Natural killer cell treated with Interleukin-12 subunit alpha and Interleukin-12 subunit beta and Interleukin-15 and Interleukin-18, amount 100 ng/mL, for 72 hours (primary cell): ENCODE data around the gene SPN. TPM values are rescaled to one million over a fixed set of nuclear protein-coding genes. Genes with fewer than 3 reads are reported as not detected.
"Not testable (repeated sequence)": the region's sequence is repeated elsewhere in the genome, so short reads cannot be mapped to it uniquely, and the experiment has no call there.

Experiments used
- ATAC-seq, 2 donors: fragments of 150-1000 bp; cut with Tn5 transposase in 1 of 2; sonication (Bioruptor Pico), chemical (Tn5 transposase) in 1 of 2; 2 replicates each; pipeline ENCODE4 v1.10.0; 2021
- DNase-seq: peaks from one replicate; pipeline ENCODE4 v3.0.0; 2022; ENCODE audit warnings: low spot score
- H3K27ac Mint-ChIP-seq, 2 donors: 1 replicate in 1 of 2; 2 replicates in 1 of 2; pipeline ENCODE4 v1.8.0; 2022; ENCODE audit warnings: mixed read lengths in 2 of 2, mild to moderate bottlenecking in 1 of 2, moderate library complexity in 1 of 2
- H3K27me3 Mint-ChIP-seq, 2 donors: 1 replicate in 1 of 2; 2 replicates in 1 of 2; pipeline ENCODE4 v1.8.0; 2022; ENCODE audit warnings: mixed read lengths in 2 of 2
- H3K36me3 Mint-ChIP-seq: one replicate; pipeline ENCODE4 v1.8.0; 2022; ENCODE audit warnings: mixed read lengths
- H3K4me1 Mint-ChIP-seq, 2 donors: 1 replicate in 1 of 2; 2 replicates in 1 of 2; pipeline ENCODE4 v1.8.0; 2022; ENCODE audit warnings: low read depth in 2 of 2, mixed read lengths in 2 of 2, mild to moderate bottlenecking in 1 of 2
- H3K4me3 Mint-ChIP-seq: one replicate; pipeline ENCODE4 v1.8.0; 2022; ENCODE audit warnings: mixed read lengths
- H3K9me3 Mint-ChIP-seq: 2 replicates; pipeline ENCODE4 v1.8.0; 2022; ENCODE audit warnings: mixed read lengths
- total RNA-seq, 2 donors: library from RNA; stranded (reverse); gene quantifications; one replicate each; pipeline ENCODE4 v1.2.3, GENCODE V29; 2022

SPN gene
- total RNA-seq, 2 donors from 2014 or later: 111 to 132 TPM

- H3K4me3 Mint-ChIP-seq, H3K36me3 Mint-ChIP-seq, DNase-seq, H3K27me3 Mint-ChIP-seq, H3K9me3 Mint-ChIP-seq, ATAC-seq, H3K4me1 Mint-ChIP-seq: not testable (repeated sequence)
- peak overlapping the region in 1 of 2 donors; percentile 16 for H3K27ac Mint-ChIP-seq
Observed at GRCh38 chr16:29695675-29696074, 32.6 kb downstream of the SPN start.

- no peaks in the 10 kb centered on the region for H3K36me3 Mint-ChIP-seq
- ATAC-seq (no peak), DNase-seq (no peak)
- H3K4me3 Mint-ChIP-seq: no peak overlapping the region
- no peak overlapping the region for H3K27ac Mint-ChIP-seq
- H3K4me1 Mint-ChIP-seq: peaks cover 12 to 16% of the 10 kb centered on the region in 2 donors
- no peaks in the 10 kb centered on the region for H3K27me3 Mint-ChIP-seq
- no peaks in the 10 kb centered on the region for H3K9me3 Mint-ChIP-seq
Observed at GRCh38 chr16:29696881-29697331, 33.9 kb downstream of the SPN start.

GRCh38 chr16:29697391-29697790, 34.3 kb downstream of the SPN start:
- H3K27ac Mint-ChIP-seq: no peak overlapping the region

GRCh38 chr16:29698042-29698441, 35.0 kb downstream of the SPN start:
- no peaks in the 10 kb centered on the region for H3K9me3 Mint-ChIP-seq
- no peak for ATAC-seq
- no peak for DNase-seq
- peaks cover 20 to 27% of the 10 kb centered on the region in 2 donors for H3K4me1 Mint-ChIP-seq
- no peak overlapping the region for H3K27ac Mint-ChIP-seq
- no peaks in the 10 kb centered on the region for H3K36me3 Mint-ChIP-seq
- H3K27me3 Mint-ChIP-seq: no peaks in the 10 kb centered on the region
- no peak overlapping the region for H3K4me3 Mint-ChIP-seq

More at GRCh38 chr16:29697391-29697790, 34.3 kb downstream of the SPN start:
- no peaks in the 10 kb centered on the region for H3K9me3 Mint-ChIP-seq
- no peak for ATAC-seq
- no peaks in the 10 kb centered on the region for H3K27me3 Mint-ChIP-seq
- no peak for DNase-seq
- H3K4me3 Mint-ChIP-seq: no peak overlapping the region
- H3K4me1 Mint-ChIP-seq: peaks cover 17 to 21% of the 10 kb centered on the region in 2 donors
- no peaks in the 10 kb centered on the region for H3K36me3 Mint-ChIP-seq

- H3K36me3 Mint-ChIP-seq: no peaks in the 10 kb centered on the region
- H3K27ac Mint-ChIP-seq: no peak overlapping the region
Observed at GRCh38 chr16:29698484-29699323, 35.7 kb downstream of the SPN start.

GRCh38 chr16:29699324-29700219, 36.5 kb downstream of the SPN start:
- Mint-ChIP-seq H3K36me3 (no peaks in the 10 kb centered on the region), H3K27ac (no peak overlapping the region), H3K4me3 (no peak overlapping the region), H3K27me3 (no peaks in the 10 kb centered on the region), H3K9me3 (no peaks in the 10 kb centered on the region), H3K4me1 (peaks cover 20 to 27% of the 10 kb centered on the region in 2 donors)
- DNase-seq (no peak), ATAC-seq (no peak)

More at GRCh38 chr16:29698484-29699323, 35.7 kb downstream of the SPN start:
- DNase-seq (no peak), ATAC-seq (no peak)
- Mint-ChIP-seq H3K4me1 (peaks cover 20 to 27% of the 10 kb centered on the region in 2 donors), H3K27me3 (no peaks in the 10 kb centered on the region), H3K9me3 (no peaks in the 10 kb centered on the region), H3K4me3 (no peak overlapping the region)

GRCh38 chr16:29700253-29700987, 37.4 kb downstream of the SPN start:
- Mint-ChIP-seq H3K27ac (peak overlapping the region; percentile 88 to 89), H3K9me3 (no peaks in the 10 kb centered on the region), H3K27me3 (no peaks in the 10 kb centered on the region), H3K36me3 (no peaks in the 10 kb centered on the region), H3K4me3 (peak overlapping the region; percentile 79), H3K4me1 (peaks cover 20 to 27% of the 10 kb centered on the region in 2 donors)
- DNase-seq: peak; percentile 76
- ATAC-seq: peak; percentile 57 to 77

- peak overlapping the region; percentile 88 to 89 for H3K27ac Mint-ChIP-seq
- H3K4me1 Mint-ChIP-seq: peaks cover 20 to 27% of the 10 kb centered on the region in 2 donors
- H3K9me3 Mint-ChIP-seq: no peaks in the 10 kb centered on the region
- DNase-seq (no peak), ATAC-seq (no peak)
- no peaks in the 10 kb centered on the region for H3K36me3 Mint-ChIP-seq
- no peak overlapping the region for H3K4me3 Mint-ChIP-seq
- H3K27me3 Mint-ChIP-seq: no peaks in the 10 kb centered on the region
Observed at GRCh38 chr16:29701214-29701555, 38.1 kb downstream of the SPN start.

GRCh38 chr16:29702269-29702668, 39.2 kb downstream of the SPN start:
- no peaks in the 10 kb centered on the region for H3K36me3 Mint-ChIP-seq
- no peak for DNase-seq
- ATAC-seq: peak; percentile 41 to 64

GRCh38 chr16:29705030-29705429, 42.0 kb downstream of the SPN start:
- ATAC-seq (no peak), DNase-seq (no peak)
- Mint-ChIP-seq H3K9me3 (no peaks in the 10 kb centered on the region), H3K36me3 (no peaks in the 10 kb centered on the region), H3K4me1 (peaks cover 23 to 34% of the 10 kb centered on the region in 2 donors), H3K4me3 (no peak overlapping the region), H3K27ac (no peak overlapping the region), H3K27me3 (no peaks in the 10 kb centered on the region)

More at GRCh38 chr16:29702269-29702668, 39.2 kb downstream of the SPN start:
- Mint-ChIP-seq H3K4me3 (peak overlapping the region; percentile 79), H3K27ac (peak overlapping the region; percentile 88 to 89), H3K9me3 (no peaks in the 10 kb centered on the region), H3K4me1 (peaks cover 20 to 27% of the 10 kb centered on the region in 2 donors), H3K27me3 (no peaks in the 10 kb centered on the region)

- not testable (repeated sequence) for DNase-seq, H3K36me3 Mint-ChIP-seq, H3K9me3 Mint-ChIP-seq, H3K27me3 Mint-ChIP-seq, H3K27ac Mint-ChIP-seq, ATAC-seq, H3K4me3 Mint-ChIP-seq
- peaks cover 13 to 23% of the 10 kb centered on the region in 2 donors for H3K4me1 Mint-ChIP-seq
Observed at GRCh38 chr16:29707160-29707559, 44.1 kb downstream of the SPN start.

GRCh38 chr16:29708917-29709600, 46.0 kb downstream of the SPN start:
- no peaks in the 10 kb centered on the region for H3K36me3 Mint-ChIP-seq
- ATAC-seq (no peak), DNase-seq (no peak)
- no peaks in the 10 kb centered on the region for H3K9me3 Mint-ChIP-seq
- H3K27ac Mint-ChIP-seq: no peak overlapping the region
- no peak overlapping the region for H3K4me3 Mint-ChIP-seq
- H3K4me1 Mint-ChIP-seq: peaks cover 8 to 15% of the 10 kb centered on the region in 2 donors
- H3K27me3 Mint-ChIP-seq: no peaks in the 10 kb centered on the region

- not testable (repeated sequence) for DNase-seq, H3K9me3 Mint-ChIP-seq, H3K27me3 Mint-ChIP-seq, H3K27ac Mint-ChIP-seq, H3K4me3 Mint-ChIP-seq, H3K36me3 Mint-ChIP-seq, ATAC-seq
- peaks cover 8 to 15% of the 10 kb centered on the region in 2 donors for H3K4me1 Mint-ChIP-seq
Observed at GRCh38 chr16:29709657-29710056, 46.6 kb downstream of the SPN start.
